Iris pigment epithelial cell (primary cell): ENCODE data around the gene CTIF.

ENCODE experiments used
- DNase-seq: peaks from one replicate; pipeline ENCODE4 v3.0.0-alpha.2; 2011; ENCODE audit warnings: low read depth

CTIF gene

GRCh38 chr18:48682768-48683167 is 143.9 kb downstream of the CTIF start:
- DNase-seq = no peak

GRCh38 chr18:48683197-48683596 is 144.4 kb downstream of the CTIF start:
- DNase-seq = no peak

GRCh38 chr18:48683661-48684060 is 144.8 kb downstream of the CTIF start:
- no peak for DNase-seq

GRCh38 chr18:48687346-48688042 is 148.7 kb downstream of the CTIF start:
- no peak for DNase-seq

- DNase-seq = no peak
These were observed 150.1 kb downstream of the CTIF start for GRCh38 chr18:48688961-48689360.

GRCh38 chr18:48689548-48689947 is 150.7 kb downstream of the CTIF start:
- no peak for DNase-seq

GRCh38 chr18:48690494-48690893 is 151.7 kb downstream of the CTIF start:
- no peak for DNase-seq

GRCh38 chr18:48693006-48693405 is 154.2 kb downstream of the CTIF start:
- no peak for DNase-seq

GRCh38 chr18:48693625-48694262 is 154.9 kb downstream of the CTIF start:
- peak; percentile 62 for DNase-seq

- DNase-seq = no peak
These were observed 155.5 kb downstream of the CTIF start for GRCh38 chr18:48694295-48694694.

GRCh38 chr18:48695671-48696070 is 156.8 kb downstream of the CTIF start:
- DNase-seq = no peak

GRCh38 chr18:48696218-48696617 is 157.4 kb downstream of the CTIF start:
- DNase-seq = no peak

GRCh38 chr18:48697441-48697840 is 158.6 kb downstream of the CTIF start:
- DNase-seq = no peak

GRCh38 chr18:48698707-48699106 is 159.9 kb downstream of the CTIF start:
- no peak for DNase-seq

- DNase-seq = no peak
These were observed 160.9 kb downstream of the CTIF start for GRCh38 chr18:48699761-48700160.

- DNase-seq = no peak
These were observed 161.6 kb downstream of the CTIF start for GRCh38 chr18:48700446-48700845.

GRCh38 chr18:48702346-48703027 is 163.7 kb downstream of the CTIF start:
- no peak for DNase-seq

GRCh38 chr18:48703028-48703386 is 164.2 kb downstream of the CTIF start:
- DNase-seq = no peak

GRCh38 chr18:48703418-48703817 is 164.6 kb downstream of the CTIF start:
- DNase-seq = no peak

GRCh38 chr18:48705043-48705442 is 166.2 kb downstream of the CTIF start:
- DNase-seq = no peak

GRCh38 chr18:48705531-48705930 is 166.7 kb downstream of the CTIF start:
- no peak for DNase-seq

GRCh38 chr18:48706731-48707130 is 167.9 kb downstream of the CTIF start:
- no peak for DNase-seq

GRCh38 chr18:48707636-48708296 is 168.9 kb downstream of the CTIF start:
- DNase-seq = peak; percentile 20
